GM18867 (cell line): ENCODE measurements around the gene NTRK1.

ENCODE experiments used
- ATAC-seq: cut with Tn5 transposase; IDR thresholded peaks from one replicate; pipeline ENCODE4 v1.9.1; 2021; ENCODE audit warnings: mild to moderate bottlenecking, moderate library complexity; ENCODE audit not compliant: unreplicated experiment

NTRK1 gene

GRCh38 chr1:156930483-156930882, 69.8 kb downstream of the NTRK1 start:
- no peak for ATAC-seq
